HepG2 (cell line): ENCODE data around the gene LAMC3. TPM values are rescaled to one million over a fixed set of nuclear protein-coding genes. Genes with fewer than 3 reads are reported as not detected.
A peak's percentile ranks its signal among the peaks of the same experiment; 100 is the strongest.

Experiments used
- GATA4 ChIP-seq: sonication (generic); IDR thresholded peaks from 2 replicates; pipeline ENCODE4 v1.6.1; 2016; ENCODE audit warnings: antibody characterized with exemption, low read depth, borderline replicate concordance
- HNF4A ChIP-seq: sonication (generic); formaldehyde crosslinking; IDR thresholded peaks from 2 replicates; pipeline ENCODE4 v1.4.0; 2020; ENCODE audit warnings: missing genetic modification reagents
- MAFK ChIP-seq, 2 experiments: IDR thresholded peaks in 1 of 2; conservative IDR thresholded peaks in 1 of 2; 2 replicates each; pipeline ENCODE4 v1.6.1; 2011; ENCODE audit warnings: improper control_type of control experiment in 2 of 2, low read length in 2 of 2
- NFE2L1 ChIP-seq: sonication (generic); formaldehyde crosslinking; IDR thresholded peaks from 2 replicates; pipeline ENCODE4 v1.4.0; 2020; ENCODE audit warnings: missing genetic modification reagents, mild to moderate bottlenecking, borderline replicate concordance
- TSC22D2 ChIP-seq: sonication (generic); formaldehyde crosslinking; IDR thresholded peaks from 2 replicates; pipeline ENCODE4 v1.5.1; 2020; ENCODE audit warnings: missing genetic modification reagents, mild to moderate bottlenecking, borderline replicate concordance
- polyA plus RNA-seq, 8 experiments: library from polyadenylated mRNA; depleted of rRNA in 3 of 8; stranded (reverse) in 7 of 8; unstranded in 1 of 8; fragments of >200 nt; fragmentation: Illumina TruSeq in 4 of 8; extraction: Trizol in 4 of 8; gene quantifications; 2 replicates each; pipeline versions ENCODE4 v1.2.1 to v1.2.3, GENCODE V29; 2011 to 2016; ENCODE audit warnings: low read depth in 4 of 8, missing spikeins in 1 of 8, mixed read lengths in 1 of 8; ENCODE audit not compliant: insufficient read depth in 1 of 8
- total RNA-seq, 5 experiments: library from RNA; depleted of rRNA; stranded (reverse); fragments of >200 nt; fragmentation: Illumina TruSeq; extraction: Trizol; gene quantifications; 2 replicates each; pipeline ENCODE4 v1.2.3, GENCODE V29; 2016; ENCODE audit warnings: low read depth in 1 of 5
- TF ChIP-seq, protein P1 (sequence below): sonication (generic); formaldehyde crosslinking; IDR thresholded peaks from one replicate; pipeline ENCODE4 v1.5.1; 2020; ENCODE audit warnings: mild to moderate bottlenecking, missing genetic modification reagents; ENCODE audit errors: not compliant biosample characterization
- TF ChIP-seq, protein P2 (sequence below): sonication (generic); formaldehyde crosslinking; conservative IDR thresholded peaks from 2 replicates; pipeline ENCODE4 v1.5.0; 2020; ENCODE audit warnings: missing genetic modification reagents
- TF ChIP-seq, protein P3 (sequence below): sonication (generic); formaldehyde crosslinking; IDR thresholded peaks from 2 replicates; pipeline ENCODE4 v1.4.0; 2020; ENCODE audit warnings: mild to moderate bottlenecking, missing genetic modification reagents
- TF ChIP-seq, protein P4 (sequence below): sonication (generic); formaldehyde crosslinking; IDR thresholded peaks from 2 replicates; pipeline ENCODE4 v1.4.0; 2020; ENCODE audit warnings: missing genetic modification reagents, mild to moderate bottlenecking, borderline replicate concordance
- TF ChIP-seq, protein P5 (sequence below): sonication (generic); formaldehyde crosslinking; IDR thresholded peaks from 2 replicates; pipeline ENCODE4 v1.8.1; 2023; ENCODE audit warnings: missing genetic modification reagents, inconsistent platforms, borderline replicate concordance
- TF ChIP-seq, protein P6 (sequence below): sonication (generic); formaldehyde crosslinking; IDR thresholded peaks from 2 replicates; pipeline ENCODE4 v1.8.1; 2022; ENCODE audit warnings: mild to moderate bottlenecking, missing genetic modification reagents
- TF ChIP-seq, protein P7 (sequence below): IDR thresholded peaks from 2 replicates; pipeline ENCODE4 v1.6.1; 2016; ENCODE audit warnings: missing genetic modification reagents, missing compliant biosample characterization

LAMC3 gene
- total and polyA plus RNA-seq, 2 of the 13 experiments (the other 11 are each of a cell fraction or from before 2014, with no cell fraction given): 0.07 to 0.57 TPM

DNA sequence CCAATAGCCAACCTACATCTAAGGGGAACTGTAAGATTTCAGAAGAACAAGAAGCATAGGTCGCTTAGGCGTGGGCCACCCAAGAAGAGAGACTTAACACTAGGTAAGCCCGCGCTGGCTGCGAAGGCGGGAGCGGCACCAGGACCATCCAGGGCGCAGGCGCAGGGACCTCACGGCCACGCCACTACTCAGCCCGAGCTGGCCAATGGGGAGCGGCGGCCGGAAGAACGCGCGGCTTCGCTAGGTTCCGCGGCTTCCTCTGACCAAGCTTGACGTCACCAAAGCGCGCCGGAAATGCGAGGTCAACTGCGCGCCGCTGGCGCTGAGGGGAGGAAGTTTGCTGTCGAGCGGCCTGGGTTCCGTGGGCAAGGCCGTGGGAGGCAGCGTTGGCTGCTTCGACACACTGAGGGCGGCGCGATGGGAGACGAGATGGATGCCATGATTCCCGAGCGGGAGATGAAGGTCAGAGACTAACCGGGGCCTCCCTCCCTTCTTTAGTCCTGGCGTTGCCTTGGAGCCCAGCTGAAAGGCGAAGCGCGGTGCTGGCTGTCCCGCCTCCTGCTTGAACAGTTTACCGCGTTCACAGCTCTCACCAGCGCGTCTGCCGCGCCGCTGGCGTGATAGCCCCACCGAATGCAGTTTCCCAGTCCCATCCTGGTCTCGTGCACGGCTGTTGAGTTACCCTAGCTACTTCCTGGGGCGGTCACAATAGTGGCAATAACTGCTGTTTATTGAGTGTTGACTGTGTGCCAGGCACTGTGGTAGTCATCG lies 116.5 kb downstream of the LAMC3 start, which contains the start of gene NUP214 (continued):
- TF ChIP-seq, protein P1, sequence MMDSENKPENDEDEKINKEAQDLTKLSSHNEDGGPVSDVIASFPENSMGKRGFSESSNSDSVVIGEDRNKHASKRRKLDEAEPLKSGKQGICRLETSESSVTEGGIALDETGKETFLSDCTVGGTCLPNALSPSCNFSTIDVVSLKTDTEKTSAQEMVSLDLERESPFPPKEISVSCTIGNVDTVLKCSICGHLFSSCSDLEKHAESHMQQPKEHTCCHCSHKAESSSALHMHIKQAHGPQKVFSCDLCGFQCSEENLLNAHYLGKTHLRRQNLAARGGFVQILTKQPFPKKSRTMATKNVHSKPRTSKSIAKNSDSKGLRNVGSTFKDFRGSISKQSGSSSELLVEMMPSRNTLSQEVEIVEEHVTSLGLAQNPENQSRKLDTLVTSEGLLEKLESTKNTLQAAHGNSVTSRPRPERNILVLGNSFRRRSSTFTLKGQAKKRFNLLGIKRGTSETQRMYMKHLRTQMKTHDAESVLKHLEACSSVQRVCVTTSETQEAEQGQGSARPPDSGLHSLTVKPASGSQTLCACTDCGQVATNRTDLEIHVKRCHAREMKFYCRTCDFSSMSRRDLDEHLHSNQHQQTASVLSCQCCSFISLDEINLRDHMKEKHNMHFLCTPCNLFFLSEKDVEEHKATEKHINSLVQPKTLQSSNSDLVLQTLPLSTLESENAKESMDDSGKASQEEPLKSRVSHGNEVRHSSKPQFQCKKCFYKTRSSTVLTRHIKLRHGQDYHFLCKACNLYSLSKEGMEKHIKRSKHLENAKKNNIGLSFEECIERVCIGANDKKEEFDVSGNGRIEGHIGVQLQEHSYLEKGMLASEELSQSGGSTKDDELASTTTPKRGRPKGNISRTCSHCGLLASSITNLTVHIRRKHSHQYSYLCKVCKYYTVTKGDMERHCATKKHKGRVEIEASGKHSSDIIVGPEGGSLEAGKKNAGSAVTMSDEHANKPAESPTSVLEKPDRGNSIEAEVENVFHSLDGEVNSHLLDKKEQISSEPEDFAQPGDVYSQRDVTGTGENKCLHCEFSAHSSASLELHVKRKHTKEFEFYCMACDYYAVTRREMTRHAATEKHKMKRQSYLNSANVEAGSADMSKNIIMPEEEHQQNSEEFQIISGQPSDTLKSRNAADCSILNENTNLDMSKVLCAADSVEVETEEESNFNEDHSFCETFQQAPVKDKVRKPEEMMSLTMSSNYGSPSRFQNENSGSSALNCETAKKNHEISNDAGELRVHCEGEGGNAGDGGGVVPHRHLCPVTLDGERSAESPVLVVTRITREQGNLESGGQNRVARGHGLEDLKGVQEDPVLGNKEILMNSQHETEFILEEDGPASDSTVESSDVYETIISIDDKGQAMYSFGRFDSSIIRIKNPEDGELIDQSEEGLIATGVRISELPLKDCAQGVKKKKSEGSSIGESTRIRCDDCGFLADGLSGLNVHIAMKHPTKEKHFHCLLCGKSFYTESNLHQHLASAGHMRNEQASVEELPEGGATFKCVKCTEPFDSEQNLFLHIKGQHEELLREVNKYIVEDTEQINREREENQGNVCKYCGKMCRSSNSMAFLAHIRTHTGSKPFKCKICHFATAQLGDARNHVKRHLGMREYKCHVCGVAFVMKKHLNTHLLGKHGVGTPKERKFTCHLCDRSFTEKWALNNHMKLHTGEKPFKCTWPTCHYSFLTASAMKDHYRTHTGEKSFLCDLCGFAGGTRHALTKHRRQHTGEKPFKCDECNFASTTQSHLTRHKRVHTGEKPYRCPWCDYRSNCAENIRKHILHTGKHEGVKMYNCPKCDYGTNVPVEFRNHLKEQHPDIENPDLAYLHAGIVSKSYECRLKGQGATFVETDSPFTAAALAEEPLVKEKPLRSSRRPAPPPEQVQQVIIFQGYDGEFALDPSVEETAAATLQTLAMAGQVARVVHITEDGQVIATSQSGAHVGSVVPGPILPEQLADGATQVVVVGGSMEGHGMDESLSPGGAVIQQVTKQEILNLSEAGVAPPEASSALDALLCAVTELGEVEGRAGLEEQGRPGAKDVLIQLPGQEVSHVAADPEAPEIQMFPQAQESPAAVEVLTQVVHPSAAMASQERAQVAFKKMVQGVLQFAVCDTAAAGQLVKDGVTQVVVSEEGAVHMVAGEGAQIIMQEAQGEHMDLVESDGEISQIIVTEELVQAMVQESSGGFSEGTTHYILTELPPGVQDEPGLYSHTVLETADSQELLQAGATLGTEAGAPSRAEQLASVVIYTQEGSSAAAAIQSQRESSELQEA (CRISPR knock-in tag): no peak
- TF ChIP-seq GATA4 (0 out of 2 replicates have a peak, but pooled peaks have one; percentile 6), HNF4A (no peak), MAFK (conservative IDR thresholded peaks at IDR 0.05 in 1 of 2, IDR thresholded peaks at IDR 0.05 in 1 of 2; ENCODE audit: low read length in 2 of 2) (no peak), NFE2L1 (no peak), TSC22D2 (CRISPR knock-in tag) (0 out of 2 replicates have a peak, but pooled peaks have one; percentile 46)
- TF ChIP-seq, protein P2, sequence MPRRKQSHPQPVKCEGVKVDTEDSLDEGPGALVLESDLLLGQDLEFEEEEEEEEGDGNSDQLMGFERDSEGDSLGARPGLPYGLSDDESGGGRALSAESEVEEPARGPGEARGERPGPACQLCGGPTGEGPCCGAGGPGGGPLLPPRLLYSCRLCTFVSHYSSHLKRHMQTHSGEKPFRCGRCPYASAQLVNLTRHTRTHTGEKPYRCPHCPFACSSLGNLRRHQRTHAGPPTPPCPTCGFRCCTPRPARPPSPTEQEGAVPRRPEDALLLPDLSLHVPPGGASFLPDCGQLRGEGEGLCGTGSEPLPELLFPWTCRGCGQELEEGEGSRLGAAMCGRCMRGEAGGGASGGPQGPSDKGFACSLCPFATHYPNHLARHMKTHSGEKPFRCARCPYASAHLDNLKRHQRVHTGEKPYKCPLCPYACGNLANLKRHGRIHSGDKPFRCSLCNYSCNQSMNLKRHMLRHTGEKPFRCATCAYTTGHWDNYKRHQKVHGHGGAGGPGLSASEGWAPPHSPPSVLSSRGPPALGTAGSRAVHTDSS (CRISPR knock-in tag): 0 out of 2 replicates have a peak, but pooled peaks have one; percentile 35
- TF ChIP-seq, protein P3, sequence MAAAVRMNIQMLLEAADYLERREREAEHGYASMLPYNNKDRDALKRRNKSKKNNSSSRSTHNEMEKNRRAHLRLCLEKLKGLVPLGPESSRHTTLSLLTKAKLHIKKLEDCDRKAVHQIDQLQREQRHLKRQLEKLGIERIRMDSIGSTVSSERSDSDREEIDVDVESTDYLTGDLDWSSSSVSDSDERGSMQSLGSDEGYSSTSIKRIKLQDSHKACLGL (CRISPR knock-in tag): peak; percentile 92
- TF ChIP-seq, protein P4, sequence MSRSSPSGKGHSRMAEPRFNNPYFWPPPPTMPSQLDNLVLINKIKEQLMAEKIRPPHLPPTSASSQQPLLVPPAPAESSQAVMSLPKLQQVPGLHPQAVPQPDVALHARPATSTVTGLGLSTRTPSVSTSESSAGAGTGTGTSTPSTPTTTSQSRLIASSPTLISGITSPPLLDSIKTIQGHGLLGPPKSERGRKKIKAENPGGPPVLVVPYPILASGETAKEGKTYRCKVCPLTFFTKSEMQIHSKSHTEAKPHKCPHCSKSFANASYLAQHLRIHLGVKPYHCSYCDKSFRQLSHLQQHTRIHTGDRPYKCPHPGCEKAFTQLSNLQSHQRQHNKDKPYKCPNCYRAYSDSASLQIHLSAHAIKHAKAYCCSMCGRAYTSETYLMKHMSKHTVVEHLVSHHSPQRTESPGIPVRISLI: peak; percentile 64; the same call in 1 of the 2 replicates
- TF ChIP-seq, protein P5, sequence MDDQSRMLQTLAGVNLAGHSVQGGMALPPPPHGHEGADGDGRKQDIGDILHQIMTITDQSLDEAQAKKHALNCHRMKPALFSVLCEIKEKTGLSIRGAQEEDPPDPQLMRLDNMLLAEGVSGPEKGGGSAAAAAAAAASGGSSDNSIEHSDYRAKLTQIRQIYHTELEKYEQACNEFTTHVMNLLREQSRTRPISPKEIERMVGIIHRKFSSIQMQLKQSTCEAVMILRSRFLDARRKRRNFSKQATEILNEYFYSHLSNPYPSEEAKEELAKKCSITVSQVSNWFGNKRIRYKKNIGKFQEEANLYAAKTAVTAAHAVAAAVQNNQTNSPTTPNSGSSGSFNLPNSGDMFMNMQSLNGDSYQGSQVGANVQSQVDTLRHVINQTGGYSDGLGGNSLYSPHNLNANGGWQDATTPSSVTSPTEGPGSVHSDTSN (CRISPR knock-in tag): no peak
- TF ChIP-seq, protein P6, sequence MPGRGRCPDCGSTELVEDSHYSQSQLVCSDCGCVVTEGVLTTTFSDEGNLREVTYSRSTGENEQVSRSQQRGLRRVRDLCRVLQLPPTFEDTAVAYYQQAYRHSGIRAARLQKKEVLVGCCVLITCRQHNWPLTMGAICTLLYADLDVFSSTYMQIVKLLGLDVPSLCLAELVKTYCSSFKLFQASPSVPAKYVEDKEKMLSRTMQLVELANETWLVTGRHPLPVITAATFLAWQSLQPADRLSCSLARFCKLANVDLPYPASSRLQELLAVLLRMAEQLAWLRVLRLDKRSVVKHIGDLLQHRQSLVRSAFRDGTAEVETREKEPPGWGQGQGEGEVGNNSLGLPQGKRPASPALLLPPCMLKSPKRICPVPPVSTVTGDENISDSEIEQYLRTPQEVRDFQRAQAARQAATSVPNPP (CRISPR knock-in tag): no peak
- TF ChIP-seq, protein P7, sequence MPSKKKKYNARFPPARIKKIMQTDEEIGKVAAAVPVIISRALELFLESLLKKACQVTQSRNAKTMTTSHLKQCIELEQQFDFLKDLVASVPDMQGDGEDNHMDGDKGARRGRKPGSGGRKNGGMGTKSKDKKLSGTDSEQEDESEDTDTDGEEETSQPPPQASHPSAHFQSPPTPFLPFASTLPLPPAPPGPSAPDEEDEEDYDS (CRISPR knock-in tag): peak; percentile 82
